Colonic mucosa (tissue), 4 donors: ENCODE results near the gene IL1RL1. TPM values are rescaled to one million over a fixed set of nuclear protein-coding genes. Genes with fewer than 3 reads are reported as not detected.

Source experiments
- DNase-seq: peaks from one replicate; pipeline ENCODE4 v3.0.0-alpha.2; 2020
- H3K27ac ChIP-seq: fragments of 200-600 bp; one replicate; pipeline ENCODE4 v1.8.0; 2021
- H3K27me3 ChIP-seq: fragments of 200-600 bp; one replicate; pipeline ENCODE4 v1.8.0; 2021
- H3K36me3 ChIP-seq: fragments of 200-600 bp; one replicate; pipeline ENCODE4 v1.8.0; 2021
- H3K4me1 ChIP-seq: fragments of 200-600 bp; one replicate; pipeline ENCODE4 v1.8.0; 2021; ENCODE audit warnings: mild to moderate bottlenecking
- H3K4me3 ChIP-seq: fragments of 200-600 bp; one replicate; pipeline ENCODE4 v1.8.0; 2021
- H3K9ac ChIP-seq, 2 donors: one replicate each; pipeline ENCODE4 v1.7.0; 2013; ENCODE audit warnings: control low read depth in 2 of 2, low read depth in 2 of 2, low read length in 2 of 2
- H3K9me3 ChIP-seq: fragments of 200-600 bp; one replicate; pipeline ENCODE4 v1.8.0; 2021
- intact Hi-C: fragments of 100-400 bp; cut with DNase I; formaldehyde crosslinking; loops from one replicate; pipeline ENCODE4 v1.14.1; 2022
- total RNA-seq, 2 donors: library from RNA; stranded (reverse); fragmentation: NEBNext Ultra II Directional in 1 of 2; extraction: Animal tissue kit (Norgen Biotek cat#: 25700) in 1 of 2; gene quantifications; one replicate each; pipeline ENCODE4 v1.2.1, GENCODE V29; 2021
- TF ChIP-seq, protein P1 (sequence below): fragments of 200-600 bp; IDR thresholded peaks from one replicate; pipeline ENCODE4 v1.8.0; 2022; ENCODE audit warnings: antibody characterized with exemption, mild to moderate bottlenecking
- donor health status: healthy.
- donor health status: DM: no; HTN: no; CAD: no.
- donor health status: DM: no; HTN: no; CAD: no.

Gene IL1RL1
- total RNA-seq, 2 donors from 2014 or later: 1.2 to 2.1 TPM

DNA sequence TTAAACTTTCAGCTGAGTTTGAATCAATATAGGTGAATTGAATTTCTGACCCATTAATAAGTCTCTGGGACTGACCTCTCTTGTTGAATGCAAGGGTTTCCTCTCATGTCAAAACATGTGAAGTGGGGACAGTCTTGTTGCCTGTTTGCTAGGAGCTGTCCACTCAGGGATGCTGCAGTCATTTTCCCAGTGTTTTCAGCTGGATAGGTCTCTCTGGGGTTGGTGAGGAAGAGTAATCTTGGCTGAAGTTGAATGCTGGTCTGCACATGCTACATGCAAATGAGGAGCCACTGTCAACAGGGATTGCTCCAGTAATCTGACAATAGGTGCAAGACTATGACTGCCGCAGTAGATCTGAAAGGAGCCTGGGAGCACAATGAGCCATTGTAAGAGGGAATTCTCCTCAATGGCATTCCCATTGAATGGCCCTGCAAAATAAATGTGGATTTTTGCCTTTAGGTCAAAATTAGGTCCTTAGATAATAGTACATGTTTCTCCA, 34.1 kb upstream of the IL1RL1 start:
- Histone ChIP-seq H3K4me1 (no peaks in the 10 kb centered on the region), H3K27ac (no peak overlapping the region), H3K36me3 (no peaks in the 10 kb centered on the region), H3K27me3 (no peaks in the 10 kb centered on the region), H3K9ac (no peak overlapping the region), H3K9me3 (no peaks in the 10 kb centered on the region), H3K4me3 (no peak overlapping the region)
- DNase-seq: no peak
- TF ChIP-seq, protein P1, sequence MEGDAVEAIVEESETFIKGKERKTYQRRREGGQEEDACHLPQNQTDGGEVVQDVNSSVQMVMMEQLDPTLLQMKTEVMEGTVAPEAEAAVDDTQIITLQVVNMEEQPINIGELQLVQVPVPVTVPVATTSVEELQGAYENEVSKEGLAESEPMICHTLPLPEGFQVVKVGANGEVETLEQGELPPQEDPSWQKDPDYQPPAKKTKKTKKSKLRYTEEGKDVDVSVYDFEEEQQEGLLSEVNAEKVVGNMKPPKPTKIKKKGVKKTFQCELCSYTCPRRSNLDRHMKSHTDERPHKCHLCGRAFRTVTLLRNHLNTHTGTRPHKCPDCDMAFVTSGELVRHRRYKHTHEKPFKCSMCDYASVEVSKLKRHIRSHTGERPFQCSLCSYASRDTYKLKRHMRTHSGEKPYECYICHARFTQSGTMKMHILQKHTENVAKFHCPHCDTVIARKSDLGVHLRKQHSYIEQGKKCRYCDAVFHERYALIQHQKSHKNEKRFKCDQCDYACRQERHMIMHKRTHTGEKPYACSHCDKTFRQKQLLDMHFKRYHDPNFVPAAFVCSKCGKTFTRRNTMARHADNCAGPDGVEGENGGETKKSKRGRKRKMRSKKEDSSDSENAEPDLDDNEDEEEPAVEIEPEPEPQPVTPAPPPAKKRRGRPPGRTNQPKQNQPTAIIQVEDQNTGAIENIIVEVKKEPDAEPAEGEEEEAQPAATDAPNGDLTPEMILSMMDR: no peak
- intact Hi-C loops: no loop called here

- Histone ChIP-seq H3K27me3 (no peaks in the 10 kb centered on the region), H3K4me3 (no peak overlapping the region), H3K9ac (no peak overlapping the region), H3K4me1 (no peaks in the 10 kb centered on the region), H3K27ac (no peak overlapping the region), H3K36me3 (no peaks in the 10 kb centered on the region), H3K9me3 (no peaks in the 10 kb centered on the region)
- intact Hi-C loops: no loop called here
- TF ChIP-seq, protein P1: no peak
- no peak for DNase-seq
These were observed 32.5 kb upstream of the IL1RL1 start for GRCh38 chr2:102278720-102279390.

GRCh38 chr2:102279391-102279735, 32.0 kb upstream of the IL1RL1 start:
- H3K9me3 ChIP-seq: no peaks in the 10 kb centered on the region
- H3K4me1 ChIP-seq: no peaks in the 10 kb centered on the region
- intact Hi-C loops: no loop called here
- H3K36me3 ChIP-seq: no peaks in the 10 kb centered on the region
- DNase-seq: no peak
- no peaks in the 10 kb centered on the region for H3K27me3 ChIP-seq
- no peak overlapping the region for H3K27ac ChIP-seq
- no peak overlapping the region for H3K9ac ChIP-seq
- TF ChIP-seq, protein P1: no peak
- no peak overlapping the region for H3K4me3 ChIP-seq

- Histone ChIP-seq H3K27me3 (no peaks in the 10 kb centered on the region), H3K36me3 (no peaks in the 10 kb centered on the region), H3K4me1 (no peaks in the 10 kb centered on the region), H3K4me3 (no peak overlapping the region), H3K9me3 (no peaks in the 10 kb centered on the region), H3K9ac (no peak overlapping the region), H3K27ac (no peak overlapping the region)
- intact Hi-C loops: no loop called here
- DNase-seq: no peak
- TF ChIP-seq, protein P1: no peak
These were observed 28.7 kb upstream of the IL1RL1 start for GRCh38 chr2:102282678-102283091.

- H3K4me3 ChIP-seq: no peak overlapping the region
- H3K9ac ChIP-seq: no peak overlapping the region
- H3K9me3 ChIP-seq: no peaks in the 10 kb centered on the region
- H3K27me3 ChIP-seq: no peaks in the 10 kb centered on the region
- no peaks in the 10 kb centered on the region for H3K4me1 ChIP-seq
- no peak overlapping the region for H3K27ac ChIP-seq
- no peaks in the 10 kb centered on the region for H3K36me3 ChIP-seq
- intact Hi-C loops: no loop called here
- DNase-seq: no peak
- TF ChIP-seq, protein P1: no peak
These were observed 27.4 kb upstream of the IL1RL1 start for GRCh38 chr2:102283996-102284395.
